Stimulated activated naive CD8-positive, alpha-beta T cell treated with anti-CD3 and anti-CD28 coated beads, Interleukin-15, amount 100 ng/mL, for 72 hours (primary cell): ENCODE measurements around the gene SOHLH1.

ENCODE experiments used
- ATAC-seq: fragments of 150-1000 bp; cut with Tn5 transposase; 2 replicates; pipeline ENCODE4 v1.10.0; 2021; ENCODE audit warnings: mild to moderate bottlenecking, moderate library complexity
- DNase-seq, 2 donors: peaks; one replicate each; pipeline ENCODE4 v3.0.0; 2021 to 2022
- H3K27ac Mint-ChIP-seq, 2 donors: one replicate each; pipeline ENCODE4 v1.8.0; 2022; ENCODE audit warnings: mild to moderate bottlenecking in 2 of 2, mixed read lengths in 2 of 2, moderate library complexity in 2 of 2
- H3K27me3 Mint-ChIP-seq: one replicate; pipeline ENCODE4 v1.8.0; 2022; ENCODE audit warnings: mixed read lengths
- H3K4me1 Mint-ChIP-seq: one replicate; pipeline ENCODE4 v1.8.0; 2022; ENCODE audit warnings: mild to moderate bottlenecking, mixed read lengths
- H3K4me3 Mint-ChIP-seq, 2 donors: one replicate each; pipeline ENCODE4 v1.8.0; 2022; ENCODE audit warnings: mild to moderate bottlenecking in 2 of 2, mixed read lengths in 2 of 2, moderate library complexity in 1 of 2
- H3K9me3 Mint-ChIP-seq, 2 donors: one replicate each; pipeline ENCODE4 v1.8.0; 2022; ENCODE audit warnings: mixed read lengths in 2 of 2

SOHLH1 gene

GRCh38 chr9:135736272-135736978 lies 37.1 kb upstream of the SOHLH1 start:
- no peaks in the 10 kb centered on the region for H3K4me1 Mint-ChIP-seq
- peaks cover 2 to 18% of the 10 kb centered on the region in 2 donors for H3K9me3 Mint-ChIP-seq
- no peak overlapping the region for H3K4me3 Mint-ChIP-seq
- H3K27ac Mint-ChIP-seq, result no peak overlapping the region
- peaks cover 48% of the 10 kb centered on the region for H3K27me3 Mint-ChIP-seq
- DNase-seq (no peak), ATAC-seq (no peak)

GRCh38 chr9:135734616-135735144 lies 35.4 kb upstream of the SOHLH1 start:
- H3K27me3 Mint-ChIP-seq, result peaks cover 43% of the 10 kb centered on the region
- H3K4me3 Mint-ChIP-seq, result no peak overlapping the region
- H3K9me3 Mint-ChIP-seq, result peaks cover 8 to 25% of the 10 kb centered on the region in 2 donors
- no peak overlapping the region for H3K27ac Mint-ChIP-seq
- ATAC-seq, result no peak
- DNase-seq, result no peak
- H3K4me1 Mint-ChIP-seq, result no peaks in the 10 kb centered on the region

- H3K27ac Mint-ChIP-seq, result no peak overlapping the region
- no peak for ATAC-seq
- H3K9me3 Mint-ChIP-seq, result peaks cover 8 to 25% of the 10 kb centered on the region in 2 donors
- peaks cover 34% of the 10 kb centered on the region for H3K27me3 Mint-ChIP-seq
- no peak overlapping the region for H3K4me3 Mint-ChIP-seq
- no peak for DNase-seq
- no peaks in the 10 kb centered on the region for H3K4me1 Mint-ChIP-seq
Observed at GRCh38 chr9:135732569-135733257, 33.4 kb upstream of the SOHLH1 start.

- Mint-ChIP-seq H3K27me3 (peaks cover 28% of the 10 kb centered on the region), H3K4me1 (no peaks in the 10 kb centered on the region), H3K27ac (no peak overlapping the region), H3K4me3 (no peak overlapping the region), H3K9me3 (peaks cover 8 to 25% of the 10 kb centered on the region in 2 donors)
- ATAC-seq, result no peak
- DNase-seq, result no peak
Observed at GRCh38 chr9:135731454-135731853, 32.2 kb upstream of the SOHLH1 start.

GRCh38 chr9:135729480-135729879 lies 30.2 kb upstream of the SOHLH1 start:
- no peaks in the 10 kb centered on the region for H3K4me1 Mint-ChIP-seq

GRCh38 chr9:135728436-135729110 lies 29.3 kb upstream of the SOHLH1 start:
- ATAC-seq, result no peak

More at GRCh38 chr9:135729480-135729879, 30.2 kb upstream of the SOHLH1 start:
- ATAC-seq (no peak), DNase-seq (no peak)
- H3K27ac Mint-ChIP-seq, result no peak overlapping the region
- H3K9me3 Mint-ChIP-seq, result peaks cover 8 to 25% of the 10 kb centered on the region in 2 donors
- H3K27me3 Mint-ChIP-seq, result peaks cover 37% of the 10 kb centered on the region
- H3K4me3 Mint-ChIP-seq, result no peak overlapping the region

GRCh38 chr9:135727257-135727875 lies 28.1 kb upstream of the SOHLH1 start:
- no peaks in the 10 kb centered on the region for H3K4me1 Mint-ChIP-seq
- no peak overlapping the region for H3K4me3 Mint-ChIP-seq
- H3K27me3 Mint-ChIP-seq, result peaks cover 24% of the 10 kb centered on the region
- DNase-seq (no peak), ATAC-seq (no peak)
- peaks cover 8 to 12% of the 10 kb centered on the region in 2 donors for H3K9me3 Mint-ChIP-seq
- no peak overlapping the region for H3K27ac Mint-ChIP-seq

More at GRCh38 chr9:135728436-135729110, 29.3 kb upstream of the SOHLH1 start:
- Mint-ChIP-seq H3K4me1 (no peaks in the 10 kb centered on the region), H3K27ac (no peak overlapping the region), H3K4me3 (no peak overlapping the region), H3K9me3 (peaks cover 8 to 22% of the 10 kb centered on the region in 2 donors), H3K27me3 (peaks cover 28% of the 10 kb centered on the region)
- DNase-seq, result no peak

- no peak overlapping the region for H3K4me3 Mint-ChIP-seq
- H3K4me1 Mint-ChIP-seq, result no peaks in the 10 kb centered on the region
- ATAC-seq (peak; percentile 32), DNase-seq (no peak)
- H3K9me3 Mint-ChIP-seq, result peaks cover 5 to 6% of the 10 kb centered on the region in 2 donors
- H3K27ac Mint-ChIP-seq, result no peak overlapping the region
- peaks cover 24% of the 10 kb centered on the region for H3K27me3 Mint-ChIP-seq
Observed at GRCh38 chr9:135726138-135726853, 27.0 kb upstream of the SOHLH1 start.

GRCh38 chr9:135724186-135724787 lies 25.0 kb upstream of the SOHLH1 start:
- H3K27ac Mint-ChIP-seq, result no peak overlapping the region
- no peaks in the 10 kb centered on the region for H3K4me1 Mint-ChIP-seq
- no peak overlapping the region for H3K4me3 Mint-ChIP-seq
- no peak for DNase-seq
- H3K9me3 Mint-ChIP-seq, result no peaks in the 10 kb centered on the region
- peaks cover 27% of the 10 kb centered on the region for H3K27me3 Mint-ChIP-seq
- ATAC-seq, result no peak

- Mint-ChIP-seq H3K27me3 (peaks cover 26% of the 10 kb centered on the region), H3K9me3 (no peaks in the 10 kb centered on the region), H3K4me1 (no peaks in the 10 kb centered on the region), H3K4me3 (no peak overlapping the region), H3K27ac (no peak overlapping the region)
- DNase-seq (no peak), ATAC-seq (no peak)
Observed at GRCh38 chr9:135722365-135722764, 23.1 kb upstream of the SOHLH1 start.

GRCh38 chr9:135719472-135719871 lies 20.2 kb upstream of the SOHLH1 start:
- H3K4me1 Mint-ChIP-seq, result no peaks in the 10 kb centered on the region
- no peak overlapping the region for H3K27ac Mint-ChIP-seq
- ATAC-seq, result no peak
- H3K9me3 Mint-ChIP-seq, result no peaks in the 10 kb centered on the region
- no peak for DNase-seq
- no peak overlapping the region for H3K4me3 Mint-ChIP-seq
- peaks cover 44% of the 10 kb centered on the region for H3K27me3 Mint-ChIP-seq

- H3K9me3 Mint-ChIP-seq, result no peaks in the 10 kb centered on the region
- no peak overlapping the region for H3K27ac Mint-ChIP-seq
- DNase-seq, result no peak
- H3K4me3 Mint-ChIP-seq, result no peak overlapping the region
- H3K4me1 Mint-ChIP-seq, result peaks cover 4% of the 10 kb centered on the region
- no peak for ATAC-seq
- H3K27me3 Mint-ChIP-seq, result peaks cover 49% of the 10 kb centered on the region
Observed at GRCh38 chr9:135718616-135719015, 19.3 kb upstream of the SOHLH1 start.

- Mint-ChIP-seq H3K4me3 (no peak overlapping the region), H3K27me3 (peaks cover 62% of the 10 kb centered on the region), H3K27ac (no peak overlapping the region), H3K9me3 (no peaks in the 10 kb centered on the region), H3K4me1 (peaks cover 5% of the 10 kb centered on the region)
- no peak for DNase-seq
- no peak for ATAC-seq
Observed at GRCh38 chr9:135717410-135717809, 18.1 kb upstream of the SOHLH1 start.

- H3K4me1 Mint-ChIP-seq, result peaks cover 5% of the 10 kb centered on the region
- no peak for ATAC-seq
- H3K27me3 Mint-ChIP-seq, result peaks cover 70% of the 10 kb centered on the region
- H3K9me3 Mint-ChIP-seq, result no peaks in the 10 kb centered on the region
- H3K4me3 Mint-ChIP-seq, result no peak overlapping the region
- no peak overlapping the region for H3K27ac Mint-ChIP-seq
- DNase-seq, result no peak
Observed at GRCh38 chr9:135716045-135716444, 16.8 kb upstream of the SOHLH1 start.
